OCI-LY7 (cell line): Measurements from ENCODE around the gene C1orf35. TPM values are rescaled to one million over a fixed set of nuclear protein-coding genes. Genes with fewer than 3 reads are reported as not detected.

Source experiments
- BruUV-seq: library from RNA; stranded (reverse); fragments of 400-500 nt; replicated peaks from 2 replicates; lab custom pipeline; 2021; lab: Mats Ljungman, UMichigan
- CTCF ChIA-PET: fragments of 300-600 bp; sonication (Branson Sonifier 250); formaldehyde crosslinking; loops from one replicate; lab custom pipeline; 2022; ENCODE audit warnings: antibody characterized with exemption; ENCODE audit not compliant: unreplicated experiment; lab: Charles Lee
- POLR2A ChIA-PET: fragments of 300-600 bp; sonication (Branson Sonifier 250); formaldehyde crosslinking; loops from one replicate; lab custom pipeline; 2022; ENCODE audit warnings: antibody characterized with exemption; lab: Charles Lee
- DNase-seq: peaks from one replicate; pipeline ENCODE4 v3.0.0-alpha.2; 2015; ENCODE audit warnings: low spot score
- H2AFZ ChIP-seq: fragments of 200-600 bp; sonication (generic), shearing (Covaris generic); 2 replicates; pipeline ENCODE4 v1.6.1; 2014; ENCODE audit warnings: mild to moderate bottlenecking, antibody characterized with exemption, low read length, moderate library complexity
- H3K27ac ChIP-seq: fragments of 200-600 bp; sonication (generic); 2 replicates; pipeline ENCODE4 v1.5.1; 2014; ENCODE audit warnings: mixed run types, low read depth, mild to moderate bottlenecking, moderate library complexity, low read length, inconsistent platforms; ENCODE audit not compliant: poor library complexity, severe bottlenecking
- H3K36me3 ChIP-seq: fragments of 200-600 bp; sonication (generic); 2 replicates; pipeline ENCODE4 v1.6.1; 2014; ENCODE audit warnings: mild to moderate bottlenecking, antibody characterized with exemption, low read length, moderate library complexity, mixed read lengths; ENCODE audit not compliant: insufficient read depth
- H3K4me1 ChIP-seq: fragments of 200-600 bp; sonication (generic); 2 replicates; pipeline ENCODE4 v1.5.1; 2014; ENCODE audit warnings: mild to moderate bottlenecking, low read length; ENCODE audit not compliant: insufficient read depth, poor library complexity, severe bottlenecking
- H3K4me2 ChIP-seq: fragments of 200-600 bp; sonication (generic); 2 replicates; pipeline ENCODE4 v1.6.1; 2014; ENCODE audit warnings: mild to moderate bottlenecking, low read length
- H3K4me3 ChIP-seq: fragments of 200-600 bp; sonication (generic); 2 replicates; pipeline ENCODE4 v1.5.1; 2014; ENCODE audit warnings: mild to moderate bottlenecking, low read depth, low read length; ENCODE audit not compliant: poor library complexity, severe bottlenecking
- H3K79me2 ChIP-seq: fragments of 200-600 bp; sonication (generic); 2 replicates; pipeline ENCODE4 v1.6.1; 2016; ENCODE audit warnings: low read depth, mild to moderate bottlenecking, low read length, moderate library complexity, mixed read lengths; ENCODE audit not compliant: insufficient read depth
- H3K9me2 ChIP-seq: fragments of 200-600 bp; sonication (generic); 2 replicates; pipeline ENCODE4 v1.6.1; 2016; ENCODE audit warnings: mild to moderate bottlenecking, low read length, mixed read lengths; ENCODE audit not compliant: insufficient read depth
- H3K9me3 ChIP-seq: fragments of 200-600 bp; sonication (generic); 2 replicates; pipeline ENCODE4 v1.6.1; 2014; ENCODE audit warnings: mild to moderate bottlenecking, mixed run types, low read length, mixed read lengths
- H4K20me1 ChIP-seq: fragments of 200-600 bp; sonication (generic); 2 replicates; pipeline ENCODE4 v1.6.1; 2014; ENCODE audit warnings: mild to moderate bottlenecking, antibody characterized with exemption, low read length, moderate library complexity, mixed read lengths; ENCODE audit not compliant: insufficient read depth
- EZH2phosphoT487 ChIP-seq: fragments of 200-600 bp; sonication (generic); IDR thresholded peaks from 2 replicates; pipeline ENCODE4 v1.6.1; 2018; ENCODE audit warnings: low read depth, borderline replicate concordance, mild to moderate bottlenecking, mixed run types, antibody characterized with exemption, low read length, moderate library complexity, mixed read lengths
- intact Hi-C: fragments of 100-400 bp; cut with micrococcal nuclease; formaldehyde crosslinking; loops from one replicate; pipeline ENCODE4 v1.10.0; 2022; ENCODE audit not compliant: unreplicated experiment
- total RNA-seq, 2 experiments: library from RNA; depleted of rRNA in 1 of 2; stranded (reverse); fragments of >200 nt in 1 of 2; shearing (Covaris generic) in 1 of 2; gene quantifications; 2 replicates each; pipeline ENCODE4 v1.2.3, GENCODE V29; 2014 to 2022
- TF ChIP-seq, protein P1 (sequence below): fragments of 200-600 bp; sonication (generic); conservative IDR thresholded peaks from 2 replicates; pipeline ENCODE4 v1.5.1; 2014; ENCODE audit warnings: mild to moderate bottlenecking, antibody characterized with exemption, low read length, moderate library complexity, mixed read lengths

Gene C1orf35
- total RNA-seq, 2 experiments from 2014 or later: 30.7 to 33.3 TPM

DNA sequence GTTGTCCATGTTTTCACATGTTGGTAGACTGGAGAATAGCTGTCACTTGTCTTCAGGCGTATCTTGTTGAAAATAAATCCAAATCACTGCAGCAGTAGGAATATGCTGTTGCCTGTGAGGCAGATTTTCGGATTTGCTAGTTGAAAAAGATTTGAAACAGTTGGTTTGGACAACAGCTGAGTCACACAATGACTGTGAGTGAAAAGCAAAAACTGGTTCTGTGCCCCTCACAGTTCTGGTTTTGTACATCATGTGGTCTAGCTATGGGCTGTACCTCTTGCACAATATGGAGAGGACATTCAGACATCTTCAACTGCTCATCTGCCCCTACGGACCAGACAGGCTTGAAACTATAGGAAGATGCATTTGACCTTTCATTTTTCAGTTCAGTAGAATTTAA is 18.8 kb downstream of the C1orf35 start:
- TF ChIP-seq, protein P1, sequence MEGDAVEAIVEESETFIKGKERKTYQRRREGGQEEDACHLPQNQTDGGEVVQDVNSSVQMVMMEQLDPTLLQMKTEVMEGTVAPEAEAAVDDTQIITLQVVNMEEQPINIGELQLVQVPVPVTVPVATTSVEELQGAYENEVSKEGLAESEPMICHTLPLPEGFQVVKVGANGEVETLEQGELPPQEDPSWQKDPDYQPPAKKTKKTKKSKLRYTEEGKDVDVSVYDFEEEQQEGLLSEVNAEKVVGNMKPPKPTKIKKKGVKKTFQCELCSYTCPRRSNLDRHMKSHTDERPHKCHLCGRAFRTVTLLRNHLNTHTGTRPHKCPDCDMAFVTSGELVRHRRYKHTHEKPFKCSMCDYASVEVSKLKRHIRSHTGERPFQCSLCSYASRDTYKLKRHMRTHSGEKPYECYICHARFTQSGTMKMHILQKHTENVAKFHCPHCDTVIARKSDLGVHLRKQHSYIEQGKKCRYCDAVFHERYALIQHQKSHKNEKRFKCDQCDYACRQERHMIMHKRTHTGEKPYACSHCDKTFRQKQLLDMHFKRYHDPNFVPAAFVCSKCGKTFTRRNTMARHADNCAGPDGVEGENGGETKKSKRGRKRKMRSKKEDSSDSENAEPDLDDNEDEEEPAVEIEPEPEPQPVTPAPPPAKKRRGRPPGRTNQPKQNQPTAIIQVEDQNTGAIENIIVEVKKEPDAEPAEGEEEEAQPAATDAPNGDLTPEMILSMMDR: no peak
- TF ChIP-seq EZH2phosphoT487: no peak
- no peaks in the 10 kb centered on the region for H3K9me3 ChIP-seq
- H3K36me3 ChIP-seq: peaks cover 63% of the 10 kb centered on the region
- intact Hi-C loops: loop anchor here (1.0 to 5.0 kb wide), 3 partner anchors 18 to 297 kb away; partner anchors contain the start of gene IBA57
- peaks cover 61% of the 10 kb centered on the region for H4K20me1 ChIP-seq
- ChIA-PET CTCF (no interaction called here), POLR2A (interaction anchor here (0.7 to 1.1 kb wide), 2 partner anchors 21 to 81 kb away, joined by 3 to 9 read pairs; partner anchors contain the start of gene IBA57)
- H3K4me1 ChIP-seq: peaks cover 49% of the 10 kb centered on the region
- peaks cover 94% of the 10 kb centered on the region for H3K79me2 ChIP-seq
- DNase-seq: no peak
- peak overlapping the region; percentile 84 for H3K4me3 ChIP-seq
- no peak overlapping the region for H2AFZ ChIP-seq
- H3K4me2 ChIP-seq: peak overlapping the region; percentile 100
- TSS peak; percentile 55 for BruUV-seq
- H3K27ac ChIP-seq: no peak overlapping the region
- H3K9me2 ChIP-seq: no peaks in the 10 kb centered on the region

DNA sequence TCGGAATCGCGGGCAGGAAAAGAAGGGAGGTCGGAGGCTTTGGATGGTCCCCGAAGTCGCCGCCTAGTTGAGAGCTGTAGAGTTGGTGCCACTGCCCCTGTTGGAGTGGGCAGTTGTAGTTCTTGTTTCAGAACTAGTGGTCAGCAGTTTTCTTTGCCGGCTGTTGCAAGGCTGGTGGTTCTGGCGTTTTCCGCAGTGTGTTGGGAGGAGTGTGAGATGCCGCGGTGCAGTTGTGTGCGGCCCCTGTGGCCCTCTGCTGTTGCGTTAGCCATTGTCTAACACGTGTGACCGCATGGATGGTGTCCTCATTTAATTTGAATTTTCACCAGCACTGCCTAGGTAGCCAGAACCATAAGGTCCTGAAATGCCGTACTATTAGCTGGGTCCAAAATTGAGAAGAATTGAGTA is 19.2 kb downstream of the C1orf35 start:
- POLR2A ChIA-PET: interaction anchor here (0.7 to 1.1 kb wide), 2 partner anchors 22 to 82 kb away, joined by 3 to 9 read pairs; partner anchors contain the start of gene IBA57
- Histone ChIP-seq H3K4me2 (peak overlapping the region; percentile 100), H3K4me3 (peak overlapping the region; percentile 84), H3K4me1 (peaks cover 44% of the 10 kb centered on the region), H3K36me3 (peaks cover 61% of the 10 kb centered on the region), H3K9me3 (no peaks in the 10 kb centered on the region), H3K9me2 (no peaks in the 10 kb centered on the region), H4K20me1 (peaks cover 57% of the 10 kb centered on the region), H3K79me2 (peaks cover 89% of the 10 kb centered on the region), H3K27ac (no peak overlapping the region), H2AFZ (no peak overlapping the region)
- CTCF ChIA-PET: no interaction called here
- no peak for DNase-seq
- no TSS peak for BruUV-seq
- no peak for TF ChIP-seq EZH2phosphoT487
- TF ChIP-seq, protein P1: 0 out of 2 replicates have a peak, but pooled peaks have one; percentile 12
- intact Hi-C loops: loop anchor here (1.0 to 5.0 kb wide), 3 partner anchors 18 to 297 kb away; partner anchors contain the start of gene IBA57
